H1 (cell line): ENCODE data around the gene DHRS2. TPM values are rescaled to one million over a fixed set of nuclear protein-coding genes. Genes with fewer than 3 reads are reported as not detected.

Source experiments
- CTCF ChIA-PET: fragments of 300-600 bp; sonication (Branson Sonifier 250); formaldehyde crosslinking; loops from one replicate; lab custom pipeline; 2021; ENCODE audit not compliant: partially characterized antibody; lab: Charles Lee
- POLR2A ChIA-PET: fragments of 300-600 bp; sonication (Branson Sonifier 250); formaldehyde crosslinking; loops from one replicate; lab custom pipeline; 2021; ENCODE audit warnings: inconsistent platforms; ENCODE audit not compliant: partially characterized antibody; lab: Charles Lee
- DNase-seq, 2 experiments: peaks; one replicate each; pipeline versions ENCODE4 v3.0.0 to v3.0.0-alpha.2; 2010 to 2022; ENCODE audit warnings: low spot score in 2 of 2, low read depth in 1 of 2, mixed read lengths in 1 of 2
- FAIRE-seq: peaks from 2 replicates; lab custom pipeline; 2011; peaks lifted over from hg19 to GRCh38; lab: Jason Lieb, UNC
- H2AFZ ChIP-seq: 2 replicates; pipeline ENCODE4 v1.8.1; 2012; ENCODE audit warnings: low read length, inconsistent platforms
- H2AK5ac ChIP-seq: 2 replicates; pipeline ENCODE4 v1.6.1; 2013; ENCODE audit warnings: low read depth, low read length
- H2BK120ac ChIP-seq: replicated peaks from 2 replicates; pipeline ENCODE3; 2013; ENCODE audit warnings: low read depth, low read length, inconsistent platforms
- H2BK12ac ChIP-seq: 2 replicates; pipeline ENCODE4 v1.6.1; 2013; ENCODE audit warnings: low read depth, low read length
- H2BK15ac ChIP-seq: 2 replicates; pipeline ENCODE4 v1.6.1; 2013; ENCODE audit warnings: low read length
- H2BK20ac ChIP-seq: 2 replicates; pipeline ENCODE4 v1.6.1; 2013; ENCODE audit warnings: low read length
- H2BK5ac ChIP-seq: 2 replicates; pipeline ENCODE4 v1.6.1; 2013; ENCODE audit warnings: low read depth, low read length
- H3K14ac ChIP-seq: 2 replicates; pipeline ENCODE4 v1.6.1; 2013; ENCODE audit warnings: inconsistent platforms; ENCODE audit not compliant: insufficient read length
- H3K18ac ChIP-seq: 2 replicates; pipeline ENCODE4 v1.6.1; 2013; ENCODE audit warnings: low read length; ENCODE audit errors: extremely low read depth
- H3K23ac ChIP-seq: 2 replicates; pipeline ENCODE4 v1.6.1; 2013; ENCODE audit warnings: inconsistent platforms; ENCODE audit not compliant: insufficient read length
- H3K23me2 ChIP-seq: 2 replicates; pipeline ENCODE4 v1.6.1; 2013; ENCODE audit warnings: low read depth, low read length
- H3K27ac ChIP-seq: 2 replicates; pipeline ENCODE4 v1.6.1; 2011; ENCODE audit warnings: low read depth, low read length, inconsistent platforms
- H3K27me3 ChIP-seq, 4 experiments: replicated peaks in 1 of 4; 1 replicate in 1 of 4; 2 replicates in 3 of 4; pipeline versions ENCODE4 v1.6.1 to v1.8.1; 2011 to 2013; ENCODE audit warnings: low read length in 3 of 4, mild to moderate bottlenecking in 3 of 4, inconsistent platforms in 2 of 4, mixed read lengths in 2 of 4, moderate library complexity in 1 of 4; ENCODE audit not compliant: control insufficient read depth in 3 of 4, insufficient read depth in 3 of 4; ENCODE audit errors: extremely low read depth in 1 of 4
- H3K36me3 ChIP-seq, 4 experiments: 2 replicates each; pipeline versions ENCODE4 v1.6.1 to v1.8.1; 2011 to 2013; ENCODE audit warnings: mild to moderate bottlenecking in 4 of 4, low read length in 3 of 4, moderate library complexity in 2 of 4, control low read depth in 1 of 4, inconsistent platforms in 1 of 4; ENCODE audit not compliant: insufficient read depth in 4 of 4, control insufficient read depth in 2 of 4
- H3K4ac ChIP-seq: replicated peaks from 2 replicates; pipeline ENCODE3; 2013; ENCODE audit warnings: low read length, low read depth, mixed read lengths, inconsistent platforms; ENCODE audit not compliant: insufficient read length
- H3K4me1 ChIP-seq, 4 experiments: replicated peaks in 1 of 4; 1 replicate in 1 of 4; 2 replicates in 3 of 4; pipeline versions ENCODE4 v1.6.1 to v1.8.1; 2011 to 2013; ENCODE audit warnings: low read length in 3 of 4, inconsistent platforms in 2 of 4, mixed read lengths in 1 of 4; ENCODE audit not compliant: insufficient read depth in 4 of 4, control insufficient read depth in 3 of 4
- H3K4me2 ChIP-seq, 2 experiments: 2 replicates each; pipeline versions ENCODE4 v1.6.1 to v1.8.1; 2011 to 2013; ENCODE audit warnings: low read depth in 2 of 2, low read length in 2 of 2, control low read depth in 1 of 2, inconsistent platforms in 1 of 2, mild to moderate bottlenecking in 1 of 2; ENCODE audit not compliant: insufficient read depth in 1 of 2
- H3K4me3 ChIP-seq, 4 experiments: fragments of 200-600, 300-600 bp in 1 of 4; sonication (generic), shearing (Covaris generic), sonication (Bioruptor Twin) in 1 of 4; 2 replicates each; pipeline versions ENCODE4 v1.5.1 to v1.8.1; 2011 to 2016; ENCODE audit warnings: low read length in 4 of 4, low read depth in 3 of 4, control low read depth in 2 of 4, inconsistent platforms in 2 of 4, mild to moderate bottlenecking in 2 of 4, mixed read lengths in 1 of 4, moderate library complexity in 1 of 4; ENCODE audit not compliant: insufficient read depth in 2 of 4; ENCODE audit errors: extremely low read depth in 1 of 4
- H3K56ac ChIP-seq: replicated peaks from 2 replicates; pipeline ENCODE3; 2013; ENCODE audit warnings: low read depth, mild to moderate bottlenecking, mixed read lengths, low read length, inconsistent platforms; ENCODE audit not compliant: insufficient read length
- H3K79me1 ChIP-seq: 2 replicates; pipeline ENCODE4 v1.6.1; 2013; ENCODE audit warnings: low read depth, low read length, control low read depth
- H3K79me2 ChIP-seq, 2 experiments: 2 replicates each; pipeline versions ENCODE4 v1.6.1 to v1.8.1; 2012 to 2013; ENCODE audit warnings: low read length in 2 of 2, mild to moderate bottlenecking in 2 of 2, inconsistent platforms in 1 of 2; ENCODE audit not compliant: insufficient read depth in 2 of 2, control insufficient read depth in 1 of 2
- H3K9ac ChIP-seq, 4 experiments: replicated peaks in 1 of 4; 1 replicate in 1 of 4; 2 replicates in 3 of 4; pipeline versions ENCODE4 v1.6.1 to v1.8.1; 2011 to 2013; ENCODE audit warnings: low read depth in 3 of 4, low read length in 3 of 4, control low read depth in 2 of 4, mild to moderate bottlenecking in 2 of 4, moderate library complexity in 2 of 4, inconsistent platforms in 1 of 4; ENCODE audit errors: extremely low read depth in 1 of 4
- H3K9me3 ChIP-seq, 2 experiments: 2 replicates each; pipeline versions ENCODE4 v1.6.1 to v1.8.1; 2012 to 2013; ENCODE audit warnings: mild to moderate bottlenecking in 2 of 2, moderate library complexity in 2 of 2, control low read depth in 1 of 2, inconsistent platforms in 1 of 2, low read depth in 1 of 2, low read length in 1 of 2, mixed read lengths in 1 of 2; ENCODE audit not compliant: insufficient read depth in 2 of 2
- H4K20me1 ChIP-seq, 2 experiments: replicated peaks in 1 of 2; 2 replicates each; pipeline versions ENCODE3 to v1.8.1; 2011 to 2013; ENCODE audit warnings: inconsistent platforms in 2 of 2, low read length in 2 of 2, mild to moderate bottlenecking in 1 of 2; ENCODE audit not compliant: insufficient read depth in 2 of 2, control insufficient read depth in 1 of 2
- H4K5ac ChIP-seq: 2 replicates; pipeline ENCODE4 v1.6.1; 2013; ENCODE audit warnings: low read length, low read depth, mixed read lengths, inconsistent platforms; ENCODE audit not compliant: insufficient read length
- H4K8ac ChIP-seq: 2 replicates; pipeline ENCODE4 v1.8.0; 2013; ENCODE audit warnings: mild to moderate bottlenecking, moderate library complexity, low read length, inconsistent platforms; ENCODE audit not compliant: insufficient read depth; ENCODE audit errors: extremely low read depth
- H4K91ac ChIP-seq: replicated peaks from 2 replicates; pipeline ENCODE3; 2013; ENCODE audit warnings: low read length, mixed read lengths, inconsistent platforms; ENCODE audit not compliant: insufficient read length
- CTCF ChIP-seq, 3 experiments: IDR thresholded peaks; 1 replicate in 2 of 3; 2 replicates in 1 of 3; pipeline versions ENCODE4 v1.5.1 to v1.6.1; 2011; ENCODE audit warnings: low read length in 3 of 3, mild to moderate bottlenecking in 3 of 3, inconsistent platforms in 2 of 3, low read depth in 1 of 3, moderate library complexity in 1 of 3; ENCODE audit not compliant: insufficient read depth in 1 of 3; ENCODE audit errors: control extremely low read depth in 1 of 3
- NRF1 ChIP-seq: IDR thresholded peaks from 2 replicates; pipeline ENCODE4 v1.6.1; 2011; ENCODE audit warnings: mild to moderate bottlenecking, low read depth, low read length, improper control_type of control experiment
- RAD21 ChIP-seq, 2 experiments: IDR thresholded peaks in 1 of 2; conservative IDR thresholded peaks in 1 of 2; 2 replicates each; pipeline ENCODE4 v1.6.1; 2011; ENCODE audit warnings: low read depth in 2 of 2, low read length in 2 of 2, improper control_type of control experiment in 1 of 2, inconsistent platforms in 1 of 2, mild to moderate bottlenecking in 1 of 2, moderate library complexity in 1 of 2
- RBBP5 ChIP-seq: IDR thresholded peaks from 2 replicates; pipeline ENCODE4 v1.7.1; 2012; ENCODE audit warnings: low read depth, mild to moderate bottlenecking, inconsistent platforms, low read length, moderate library complexity, borderline replicate concordance
- TEAD4 ChIP-seq: IDR thresholded peaks from 2 replicates; pipeline ENCODE4 v1.6.1; 2012; ENCODE audit warnings: low read depth, low read length, inconsistent platforms, mixed read lengths
- WGBS, 2 experiments: shearing (Covaris generic) in 1 of 2; methylation state at CpG; one replicate each; pipeline versions ENCODE4 v1.1.6 to v1.1.7; 2013 to 2015; ENCODE audit warnings: low lambda C conversion rate in 2 of 2, mixed read lengths in 2 of 2, inconsistent platforms in 1 of 2, low coverage in 1 of 2, missing lambda C conversion rate in 1 of 2; ENCODE audit not compliant: insufficient replicate concordance in 2 of 2, insufficient coverage in 1 of 2, insufficient read length in 1 of 2; ENCODE audit errors: extremely low coverage in 1 of 2, missing lambda C conversion rate in 1 of 2; 5-methylcytosine and 5-hydroxymethylcytosine counted together
- polyA plus RNA-seq, 7 experiments: library from polyadenylated mRNA; depleted of rRNA in 3 of 7; stranded (reverse) in 5 of 7; unstranded in 2 of 7; fragments of >200 nt in 5 of 7; fragments of 200-250 nt in 2 of 7; gene quantifications; 1 replicate in 5 of 7; 2 replicates in 1 of 7; 4 replicates in 1 of 7; pipeline versions ENCODE4 v1.2.1 to v1.2.3, GENCODE V29; 2011 to 2013; ENCODE audit warnings: missing spikeins in 2 of 7, mixed read lengths in 2 of 7
- total RNA-seq: library from RNA; stranded (reverse); fragmentation: NEBNext Ultra II Directional; extraction: Animal tissue kit (Norgen Biotek cat#: 25700); gene quantifications from 2 replicates; pipeline ENCODE4 v1.2.1, GENCODE V29; 2021

The DHRS2 gene
- total and polyA plus RNA-seq, 2 of the 8 experiments (the other 6 are each of a cell fraction or from before 2014, with no cell fraction given) = 1.1 to 3.5 TPM

GRCh38 chr14:23633160-23633701, 2.9 kb upstream of the DHRS2 start:
- Histone ChIP-seq H3K4ac (no peak overlapping the region), H3K79me1 (no peaks in the 10 kb centered on the region), H2BK15ac (0 out of 2 replicates have a peak overlapping the region, but pooled peaks have one; percentile 50), H4K20me1 (no peaks in the 10 kb centered on the region), H2BK5ac (no peak overlapping the region), H3K36me3 (no peaks in the 10 kb centered on the region), H2BK12ac (peak overlapping the region; percentile 62; the same call in 1 of the 2 replicates), H2AK5ac (no peak overlapping the region), H2BK20ac (peak overlapping the region; percentile 64; the same call in 1 of the 2 replicates), H3K4me3 (no peak overlapping the region), H4K5ac (no peak overlapping the region), H2BK120ac (no peak overlapping the region), H3K14ac (no peak overlapping the region), H3K4me1 (no peaks in the 10 kb centered on the region; a peak in 1 of 7 replicates), H4K8ac (peak overlapping the region; percentile 22; the same call in 1 of the 2 replicates), H2AFZ (peak overlapping the region; percentile 43; the same call in 1 of the 2 replicates), H3K27ac (no peak overlapping the region), H3K23ac (no peak overlapping the region), H3K9me3 (peaks cover 2 to 3% of the 10 kb centered on the region in 2 experiments; a peak in 2 of 4 replicates), H4K91ac (no peak overlapping the region), H3K4me2 (no peak overlapping the region), H3K56ac (no peak overlapping the region), H3K27me3 (no peaks in the 10 kb centered on the region), H3K18ac (no peak overlapping the region), H3K9ac (no peak overlapping the region), H3K79me2 (no peaks in the 10 kb centered on the region), H3K23me2 (no peaks in the 10 kb centered on the region)
- FAIRE-seq = no peak
- ChIA-PET POLR2A (interaction anchor here (1.1 to 1.7 kb wide), 3 partner anchors 9 to 61 kb away, joined by 3 to 4 read pairs (median 3); no protein-coding TSS in a partner anchor), CTCF (interaction anchor here (0.6 to 7.4 kb wide), 38 partner anchors 8 to 476 kb away, joined by 3 to 77 read pairs (median 10); partner anchors contain the start of gene DHRS4)
- DNase-seq = no peak
- TF ChIP-seq NRF1 (no peak), RAD21 (IDR thresholded peaks at IDR 0.05 in 1 of 2, conservative IDR thresholded peaks at IDR 0.05 in 1 of 2; ENCODE audit: low read depth in 2 of 2, low read length in 2 of 2) (no peak), CTCF (IDR thresholded peaks at IDR 0.05; ENCODE audit: control extremely low read depth in 1 of 3, insufficient read depth in 1 of 3, low read depth in 1 of 3, low read length in 3 of 3) (peak in 2 of 3 experiments; percentile 2 to 25; a peak in 2 of 4 replicates), RBBP5 (no peak), TEAD4 (no peak)
- 93% methylated on average over 4 of the region's 4 CpGs; no CpG with 5 or more reads in 1 of the 2 experiments for WGBS, 2 experiments
